HAP-1 (cell line): ENCODE measurements around the gene WDR35.

Experiments used
- DNase-seq, 2 experiments: peaks; one replicate each; pipeline ENCODE4 v3.0.0-alpha.2; 2016 to 2020; ENCODE audit warnings: low spot score in 2 of 2
- H3K27me3 ChIP-seq: fragments of 250-450 bp; sonication (Bioruptor Pico); 2 replicates; pipeline ENCODE4 v1.5.1; 2020; ENCODE audit warnings: low read depth, mild to moderate bottlenecking, moderate library complexity
- H3K36me3 ChIP-seq: fragments of 250-450 bp; sonication (Bioruptor Pico); replicated peaks from 2 replicates; pipeline ENCODE4 v1.5.1; 2020; ENCODE audit warnings: mild to moderate bottlenecking
- H3K4me1 ChIP-seq: fragments of 250-450 bp; sonication (Bioruptor Pico); 2 replicates; pipeline ENCODE4 v1.5.1; 2020; ENCODE audit warnings: mild to moderate bottlenecking
- H3K4me3 ChIP-seq: fragments of 250-450 bp; sonication (Bioruptor Pico); 2 replicates; pipeline ENCODE4 v1.5.1; 2020; ENCODE audit warnings: mild to moderate bottlenecking, moderate library complexity
- H3K9me3 ChIP-seq: fragments of 250-450 bp; sonication (Bioruptor Pico); 2 replicates; pipeline ENCODE4 v1.5.1; 2020; ENCODE audit warnings: mild to moderate bottlenecking, moderate library complexity
- in situ Hi-C: fragments of 300-500 bp; cut with MboI; formaldehyde crosslinking; loops from 3 replicates; pipeline ENCODE4 v1.14.3; 2020; ENCODE audit warnings: low sequenced_read_pairs, inconsistent platforms, mixed read lengths

Gene WDR35

GRCh38 chr2:19873014-19873413 lies 116.9 kb downstream of the WDR35 start:
- DNase-seq, result no peak
- in situ Hi-C loops, result loop anchor here (25.0 kb wide), 2 partner anchors 1111 to 1361 kb away; no protein-coding TSS in a partner anchor
- Histone ChIP-seq H3K4me1 (no peaks in the 10 kb centered on the region), H3K36me3 (no peaks in the 10 kb centered on the region), H3K4me3 (no peak overlapping the region), H3K9me3 (no peaks in the 10 kb centered on the region), H3K27me3 (no peaks in the 10 kb centered on the region)

DNA sequence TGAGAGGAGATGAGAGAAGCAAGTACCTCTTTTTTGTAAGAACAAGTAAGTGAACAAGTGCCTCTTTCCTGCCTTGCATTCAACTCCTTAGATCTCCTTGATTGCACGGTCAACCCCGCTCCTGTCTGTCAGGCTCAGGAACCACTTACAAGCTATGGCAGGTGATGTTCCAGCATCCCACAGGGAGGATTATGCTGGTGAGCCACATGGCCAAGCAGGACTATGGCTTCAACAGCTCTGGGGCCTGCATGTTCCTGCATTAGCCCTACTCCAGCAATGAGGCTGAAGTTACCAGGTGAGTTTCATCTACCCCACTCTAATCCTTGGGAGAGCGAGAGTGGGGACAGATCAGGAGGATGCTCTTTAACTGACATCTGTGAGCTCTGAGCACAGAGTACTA lies 117.6 kb downstream of the WDR35 start:
- Histone ChIP-seq H3K27me3 (no peaks in the 10 kb centered on the region), H3K9me3 (no peaks in the 10 kb centered on the region), H3K4me1 (no peaks in the 10 kb centered on the region), H3K4me3 (no peak overlapping the region), H3K36me3 (no peaks in the 10 kb centered on the region)
- in situ Hi-C loops, result loop anchor here (25.0 kb wide), 2 partner anchors 1110 to 1360 kb away; no protein-coding TSS in a partner anchor
- no peak for DNase-seq

- Histone ChIP-seq H3K4me1 (no peaks in the 10 kb centered on the region), H3K36me3 (no peaks in the 10 kb centered on the region), H3K4me3 (no peak overlapping the region), H3K27me3 (no peaks in the 10 kb centered on the region), H3K9me3 (no peaks in the 10 kb centered on the region)
- in situ Hi-C loops, result loop anchor here (25.0 kb wide), 2 partner anchors 1110 to 1360 kb away; no protein-coding TSS in a partner anchor
- DNase-seq, result no peak
Observed at GRCh38 chr2:19871836-19872235, 118.1 kb downstream of the WDR35 start.

DNA sequence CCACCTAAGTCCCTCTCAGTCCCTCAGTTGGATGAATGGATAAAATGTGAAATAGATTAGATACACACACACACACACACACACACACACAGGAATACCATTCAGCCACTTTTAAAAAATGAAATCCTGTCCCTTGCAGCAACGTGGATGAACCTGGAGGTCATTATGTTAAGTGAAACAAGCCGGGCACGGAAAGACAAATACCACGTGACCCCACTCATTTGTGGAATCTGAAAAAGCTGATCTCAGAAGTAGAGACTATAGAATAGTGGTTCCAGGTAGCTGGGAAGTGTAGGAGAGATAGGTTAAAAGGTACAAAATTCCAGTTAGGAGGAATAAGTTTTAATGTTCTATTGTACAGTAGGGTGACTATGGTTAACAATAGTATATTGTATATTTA lies 119.1 kb downstream of the WDR35 start:
- in situ Hi-C loops, result loop anchor here (25.0 kb wide), 2 partner anchors 1108 to 1358 kb away; no protein-coding TSS in a partner anchor
- H3K9me3 ChIP-seq, result no peaks in the 10 kb centered on the region

GRCh38 chr2:19868701-19869580 lies 121.0 kb downstream of the WDR35 start:
- Histone ChIP-seq H3K27me3 (no peaks in the 10 kb centered on the region), H3K9me3 (no peaks in the 10 kb centered on the region), H3K4me1 (no peaks in the 10 kb centered on the region), H3K36me3 (no peaks in the 10 kb centered on the region), H3K4me3 (no peak overlapping the region)
- no peak for DNase-seq
- in situ Hi-C loops, result loop anchor here (10.0 to 25.0 kb wide), 4 partner anchors 184 to 1434 kb away; no protein-coding TSS in a partner anchor

More for the DNA sequence above, 119.1 kb downstream of the WDR35 start:
- no peaks in the 10 kb centered on the region for H3K36me3 ChIP-seq
- no peaks in the 10 kb centered on the region for H3K4me1 ChIP-seq
- no peaks in the 10 kb centered on the region for H3K27me3 ChIP-seq
- H3K4me3 ChIP-seq, result no peak overlapping the region
- no peak for DNase-seq

DNA sequence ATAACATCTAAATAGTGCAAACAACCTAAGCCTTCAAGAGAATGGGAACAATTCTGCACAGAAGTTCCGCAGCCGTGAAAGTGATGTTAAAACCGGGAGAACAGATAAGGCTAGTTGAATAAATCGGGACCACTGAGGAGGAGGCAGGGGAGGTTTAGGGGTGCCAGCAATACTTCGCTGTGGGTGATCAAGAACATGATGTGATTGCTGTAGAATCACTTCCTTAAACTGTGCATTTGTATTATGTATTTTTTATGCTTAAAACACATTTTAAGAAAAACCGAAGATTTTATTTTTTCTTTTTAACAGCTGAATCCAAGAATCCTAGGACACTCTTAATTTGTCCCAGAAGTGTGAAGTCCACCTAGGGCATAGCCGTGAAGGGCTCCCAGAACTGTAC lies 121.7 kb downstream of the WDR35 start:
- H3K4me3 ChIP-seq, result no peak overlapping the region
- no peaks in the 10 kb centered on the region for H3K9me3 ChIP-seq
- H3K27me3 ChIP-seq, result no peaks in the 10 kb centered on the region
- no peaks in the 10 kb centered on the region for H3K36me3 ChIP-seq
- in situ Hi-C loops, result loop anchor here (10.0 to 25.0 kb wide), 4 partner anchors 183 to 1433 kb away; no protein-coding TSS in a partner anchor
- DNase-seq, result no peak
- H3K4me1 ChIP-seq, result no peaks in the 10 kb centered on the region

GRCh38 chr2:19866771-19867170 lies 123.1 kb downstream of the WDR35 start:
- H3K4me3 ChIP-seq, result no peak overlapping the region
- no peaks in the 10 kb centered on the region for H3K27me3 ChIP-seq
- in situ Hi-C loops, result loop anchor here (10.0 to 25.0 kb wide), 4 partner anchors 182 to 1432 kb away; no protein-coding TSS in a partner anchor
- H3K9me3 ChIP-seq, result no peaks in the 10 kb centered on the region
- no peaks in the 10 kb centered on the region for H3K36me3 ChIP-seq
- no peaks in the 10 kb centered on the region for H3K4me1 ChIP-seq
- DNase-seq, result no peak

DNA sequence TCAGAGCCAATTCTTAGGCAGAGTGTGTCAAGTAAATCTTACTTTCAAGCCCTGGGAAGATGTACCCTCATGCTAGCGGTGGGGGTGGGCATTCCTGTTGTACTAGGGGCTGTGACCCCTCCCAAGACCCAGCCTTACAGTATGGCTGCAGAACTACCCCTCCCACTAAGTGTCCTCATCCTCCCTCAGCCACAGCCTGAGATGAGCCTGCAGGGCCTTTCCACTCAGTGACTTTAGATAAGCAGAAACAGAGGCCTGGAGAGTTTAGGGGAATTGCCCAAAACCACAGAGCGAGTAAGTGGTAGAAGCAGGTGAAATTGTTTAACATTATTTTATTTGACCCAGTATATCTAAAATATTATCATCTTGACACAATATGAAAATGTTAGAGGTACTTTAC lies 124.8 kb downstream of the WDR35 start:
- no peaks in the 10 kb centered on the region for H3K4me1 ChIP-seq
- no peak overlapping the region for H3K4me3 ChIP-seq
- in situ Hi-C loops, result loop anchor here (10.0 to 25.0 kb wide), 4 partner anchors 180 to 1430 kb away; no protein-coding TSS in a partner anchor
- H3K27me3 ChIP-seq, result no peaks in the 10 kb centered on the region
- no peaks in the 10 kb centered on the region for H3K9me3 ChIP-seq
- no peaks in the 10 kb centered on the region for H3K36me3 ChIP-seq
- DNase-seq, result no peak

DNA sequence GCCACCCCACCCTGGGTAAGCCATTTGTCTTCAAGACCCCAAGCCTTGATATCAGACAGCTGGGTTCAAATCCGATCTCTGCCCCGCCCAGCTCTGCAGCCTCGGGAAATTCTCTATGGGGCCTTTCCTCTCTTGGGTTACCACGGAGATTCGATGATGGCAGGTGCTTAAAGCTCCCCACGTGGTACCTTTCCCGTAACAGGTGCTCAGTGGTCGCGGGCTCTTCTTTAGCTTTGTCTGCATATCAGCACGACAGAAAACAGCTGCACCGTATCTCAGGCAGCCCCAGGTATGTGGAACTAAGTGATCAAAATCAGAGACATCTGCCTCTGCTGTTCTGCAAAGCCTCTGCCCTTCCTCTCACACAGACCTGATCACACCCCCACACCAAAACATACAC lies 125.5 kb downstream of the WDR35 start:
- Histone ChIP-seq H3K9me3 (no peaks in the 10 kb centered on the region), H3K4me3 (no peak overlapping the region), H3K27me3 (no peaks in the 10 kb centered on the region), H3K36me3 (no peaks in the 10 kb centered on the region), H3K4me1 (no peaks in the 10 kb centered on the region)
- in situ Hi-C loops, result loop anchor here (10.0 to 25.0 kb wide), 4 partner anchors 180 to 1430 kb away; no protein-coding TSS in a partner anchor
- DNase-seq, result no peak

- H3K36me3 ChIP-seq, result no peaks in the 10 kb centered on the region
- peak; percentile 33 to 79 for DNase-seq
- no peaks in the 10 kb centered on the region for H3K4me1 ChIP-seq
- no peak overlapping the region for H3K4me3 ChIP-seq
- in situ Hi-C loops, result loop anchor here (10.0 to 25.0 kb wide), 4 partner anchors 179 to 1429 kb away; no protein-coding TSS in a partner anchor
- H3K27me3 ChIP-seq, result no peaks in the 10 kb centered on the region
- H3K9me3 ChIP-seq, result no peaks in the 10 kb centered on the region
Observed at GRCh38 chr2:19863303-19864041, 126.4 kb downstream of the WDR35 start.

GRCh38 chr2:19861813-19862212 lies 128.1 kb downstream of the WDR35 start:
- Histone ChIP-seq H3K4me3 (no peak overlapping the region), H3K27me3 (peaks cover 14% of the 10 kb centered on the region), H3K9me3 (no peaks in the 10 kb centered on the region), H3K4me1 (no peaks in the 10 kb centered on the region), H3K36me3 (no peaks in the 10 kb centered on the region)
- in situ Hi-C loops, result loop anchor here (10.0 to 25.0 kb wide), 4 partner anchors 177 to 1427 kb away; no protein-coding TSS in a partner anchor
- no peak for DNase-seq
